HG03066 (cell line): ENCODE data around the gene PYGB.

Experiments
- ATAC-seq: cut with Tn5 transposase; IDR thresholded peaks from one replicate; pipeline ENCODE4 v1.9.1; 2021; ENCODE audit warnings: low read depth; ENCODE audit not compliant: unreplicated experiment

Gene PYGB

GRCh38 chr20:25269057-25269832 lies 21.4 kb downstream of the PYGB start:
- no peak for ATAC-seq

- ATAC-seq, result no peak
These were observed 21.9 kb downstream of the PYGB start for GRCh38 chr20:25269833-25270170.

- ATAC-seq, result no peak
These were observed 23.0 kb downstream of the PYGB start for GRCh38 chr20:25270829-25271251.

- no peak for ATAC-seq
These were observed 23.8 kb downstream of the PYGB start for GRCh38 chr20:25271486-25272222.

- ATAC-seq, result no peak
These were observed 24.5 kb downstream of the PYGB start for GRCh38 chr20:25272223-25273000.

GRCh38 chr20:25273046-25273445 lies 25.2 kb downstream of the PYGB start:
- no peak for ATAC-seq

- ATAC-seq, result no peak
These were observed 25.9 kb downstream of the PYGB start for GRCh38 chr20:25273541-25274358.

- no peak for ATAC-seq
These were observed 26.6 kb downstream of the PYGB start for GRCh38 chr20:25274481-25274880.

- ATAC-seq, result no peak
These were observed 27.3 kb downstream of the PYGB start for GRCh38 chr20:25274891-25275812.

- no peak for ATAC-seq
These were observed 28.1 kb downstream of the PYGB start for GRCh38 chr20:25275813-25276532.

GRCh38 chr20:25276533-25277050 lies 28.7 kb downstream of the PYGB start:
- ATAC-seq, result no peak

GRCh38 chr20:25277051-25277801 lies 29.3 kb downstream of the PYGB start:
- no peak for ATAC-seq

GRCh38 chr20:25277941-25278521 lies 30.1 kb downstream of the PYGB start:
- no peak for ATAC-seq

- no peak for ATAC-seq
These were observed 30.9 kb downstream of the PYGB start for GRCh38 chr20:25278636-25279361.

GRCh38 chr20:25279403-25279802 lies 31.5 kb downstream of the PYGB start:
- no peak for ATAC-seq

GRCh38 chr20:25280051-25280573 lies 32.2 kb downstream of the PYGB start:
- ATAC-seq, result no peak
